Measurements from ENCODE around the gene PPM1H.
"Not testable (repeated sequence)": the region's sequence is repeated elsewhere in the genome, so short reads cannot be mapped to it uniquely, and the experiment has no call there.

PPM1H gene

GRCh38 chr12:62948123-62948522 lies 13.2 kb upstream of the PPM1H start:
- no peak for DNase-seq (ENCODE audit: low read depth, low spot score)
- no peak overlapping the region for H3K27ac ChIP-seq

GRCh38 chr12:62947364-62947763 lies 12.4 kb upstream of the PPM1H start:
- H3K27ac ChIP-seq: no peak overlapping the region
- no peak for DNase-seq (ENCODE audit: low read depth, low spot score)

- H3K27ac ChIP-seq: no peak overlapping the region
- no peak for DNase-seq (ENCODE audit: low read depth, low spot score)
These were observed 8.9 kb upstream of the PPM1H start for GRCh38 chr12:62943779-62944395.

- not testable (repeated sequence) for DNase-seq (ENCODE audit: low read depth, low spot score)
These were observed 7.4 kb upstream of the PPM1H start for GRCh38 chr12:62942316-62942715.

GRCh38 chr12:62934239-62934798 lies 631 bp downstream of the PPM1H start:
- DNase-seq (ENCODE audit: low read depth, low spot score): no peak
- no peak overlapping the region for H3K27ac ChIP-seq

More at GRCh38 chr12:62942316-62942715, 7.4 kb upstream of the PPM1H start:
- H3K27ac ChIP-seq: not testable (repeated sequence)

GRCh38 chr12:62933602-62934238 lies 1.2 kb downstream of the PPM1H start:
- no peak for DNase-seq (ENCODE audit: low read depth, low spot score)

GRCh38 chr12:62933220-62933601 lies 1.7 kb downstream of the PPM1H start:
- DNase-seq (ENCODE audit: low read depth, low spot score): no peak

More at GRCh38 chr12:62933602-62934238, 1.2 kb downstream of the PPM1H start:
- no peak overlapping the region for H3K27ac ChIP-seq

GRCh38 chr12:62931477-62931876 lies 3.5 kb downstream of the PPM1H start:
- no peak overlapping the region for H3K27ac ChIP-seq
- DNase-seq (ENCODE audit: low read depth, low spot score): no peak

More at GRCh38 chr12:62933220-62933601, 1.7 kb downstream of the PPM1H start:
- no peak overlapping the region for H3K27ac ChIP-seq

- H3K27ac ChIP-seq: no peak overlapping the region
- no peak for DNase-seq (ENCODE audit: low read depth, low spot score)
These were observed 4.2 kb downstream of the PPM1H start for GRCh38 chr12:62930546-62931425.

GRCh38 chr12:62928632-62929031 lies 6.3 kb downstream of the PPM1H start:
- DNase-seq (ENCODE audit: low read depth, low spot score): no peak
- no peak overlapping the region for H3K27ac ChIP-seq

GRCh38 chr12:62925680-62926079 lies 9.3 kb downstream of the PPM1H start:
- no peak for DNase-seq (ENCODE audit: low read depth, low spot score)
- H3K27ac ChIP-seq: no peak overlapping the region

GRCh38 chr12:62924084-62924483 lies 10.9 kb downstream of the PPM1H start:
- no peak for DNase-seq (ENCODE audit: low read depth, low spot score)
- no peak overlapping the region for H3K27ac ChIP-seq

GRCh38 chr12:62922539-62922938 lies 12.4 kb downstream of the PPM1H start:
- no peak for DNase-seq (ENCODE audit: low read depth, low spot score)
- no peak overlapping the region for H3K27ac ChIP-seq

- no peak overlapping the region for H3K27ac ChIP-seq
- no peak for DNase-seq (ENCODE audit: low read depth, low spot score)
These were observed 15.1 kb downstream of the PPM1H start for GRCh38 chr12:62919838-62920237.

GRCh38 chr12:62917926-62918325 lies 17.0 kb downstream of the PPM1H start:
- no peak for DNase-seq (ENCODE audit: low read depth, low spot score)
- no peak overlapping the region for H3K27ac ChIP-seq

- H3K27ac ChIP-seq: no peak overlapping the region
- no peak for DNase-seq (ENCODE audit: low read depth, low spot score)
These were observed 18.1 kb downstream of the PPM1H start for GRCh38 chr12:62916632-62917425.

- H3K27ac ChIP-seq: no peak overlapping the region
- no peak for DNase-seq (ENCODE audit: low read depth, low spot score)
These were observed 19.8 kb downstream of the PPM1H start for GRCh38 chr12:62915204-62915529.

GRCh38 chr12:62914443-62915203 lies 20.3 kb downstream of the PPM1H start:
- H3K27ac ChIP-seq: no peak overlapping the region
- DNase-seq (ENCODE audit: low read depth, low spot score): no peak

GRCh38 chr12:62913380-62913779 lies 21.6 kb downstream of the PPM1H start:
- no peak for DNase-seq (ENCODE audit: low read depth, low spot score)
- H3K27ac ChIP-seq: no peak overlapping the region

Measured in epithelial cell of prostate (primary cell).